GM12878 (cell line): Measurements from ENCODE around the gene RSPRY1. TPM values are rescaled to one million over a fixed set of nuclear protein-coding genes. Genes with fewer than 3 reads are reported as not detected.

Experiments used
- ATAC-seq: fragments of 200-7000 bp; cut with Tn5 transposase; 3 replicates; pipeline ENCODE4 v1.9.1; 2020; ENCODE audit warnings: mild to moderate bottlenecking, moderate library complexity
- BruUV-seq: library from RNA; stranded (reverse); fragments of 400-500 nt; replicated peaks from 2 replicates; lab custom pipeline; 2021; lab: Mats Ljungman, UMichigan
- CTCF ChIA-PET: fragments of 300-600 bp; sonication (Branson Sonifier 250); formaldehyde crosslinking; extraction: SDS; loops from one replicate; lab custom pipeline; 2021; ENCODE audit warnings: inconsistent platforms; lab: Yijun Ruan, JAX
- POLR2A ChIA-PET: fragments of 350-600 bp; formaldehyde crosslinking; extraction: SDS; loops from one replicate; lab custom pipeline; 2021; ENCODE audit warnings: inconsistent platforms; lab: Charles Lee
- RAD21 ChIA-PET: fragments of 300-600 bp; sonication (Branson Sonifier 250); formaldehyde crosslinking; loops from one replicate; lab custom pipeline; 2023; ENCODE audit warnings: antibody characterized with exemption; ENCODE audit not compliant: unreplicated experiment; lab: Charles Lee
- SMC1A ChIA-PET: fragments of 300-600 bp; sonication (Branson Sonifier 250); formaldehyde crosslinking; loops from one replicate; lab custom pipeline; 2023; ENCODE audit not compliant: unreplicated experiment, uncharacterized antibody; lab: Charles Lee
- DNase-seq: peaks from one replicate; pipeline ENCODE4 v3.0.0-alpha.2; 2011; ENCODE audit warnings: low read depth, low spot score
- FAIRE-seq: peaks from 3 replicates; lab custom pipeline; 2011; peaks lifted over from hg19 to GRCh38; lab: Jason Lieb, UNC
- H2AFZ ChIP-seq: 2 replicates; pipeline ENCODE4 v1.6.0; 2011; ENCODE audit warnings: low read depth, low read length, control low read depth; ENCODE audit not compliant: control insufficient read depth
- H3K27ac ChIP-seq: 2 replicates; pipeline ENCODE4 v1.5.1; 2011; ENCODE audit warnings: control low read depth; ENCODE audit not compliant: control insufficient read depth, insufficient read depth
- H3K27me3 ChIP-seq, 2 experiments: replicated peaks in 1 of 2; 2 replicates each; pipeline versions ENCODE4 v1.6.0 to v1.6.1; 2011; ENCODE audit warnings: low read length in 1 of 2; ENCODE audit not compliant: control insufficient read depth in 2 of 2, insufficient read depth in 2 of 2
- H3K36me3 ChIP-seq, 2 experiments: 2 replicates each; pipeline ENCODE4 v1.5.1; 2011; ENCODE audit warnings: low read length in 1 of 2; ENCODE audit not compliant: control insufficient read depth in 2 of 2, insufficient read depth in 2 of 2
- H3K4me1 ChIP-seq: 2 replicates; pipeline ENCODE4 v1.6.1; 2011; ENCODE audit warnings: mild to moderate bottlenecking, low read length, moderate library complexity, mixed read lengths; ENCODE audit not compliant: control insufficient read depth, insufficient read depth
- H3K4me2 ChIP-seq: 2 replicates; pipeline ENCODE4 v1.6.0; 2011; ENCODE audit warnings: control low read depth; ENCODE audit not compliant: control insufficient read depth, insufficient read depth
- H3K4me3 ChIP-seq: fragments of 200-600 bp; sonication (generic); 2 replicates; pipeline ENCODE4 v1.5.1; 2016
- H3K79me2 ChIP-seq: 2 replicates; pipeline ENCODE4 v1.6.0; 2011; ENCODE audit warnings: low read length; ENCODE audit not compliant: control insufficient read depth, insufficient read depth
- H3K9ac ChIP-seq: 2 replicates; pipeline ENCODE4 v1.8.0; 2011; ENCODE audit warnings: low read length, control low read depth, mixed read lengths; ENCODE audit not compliant: control insufficient read depth, insufficient read depth
- H3K9me3 ChIP-seq: replicated peaks from 3 replicates; pipeline ENCODE4 v1.5.1; 2011; ENCODE audit warnings: mild to moderate bottlenecking, low read length; ENCODE audit not compliant: control insufficient read depth, insufficient read depth
- H4K20me1 ChIP-seq: 2 replicates; pipeline ENCODE4 v1.6.0; 2011; ENCODE audit not compliant: control insufficient read depth, insufficient read depth
- ATF2 ChIP-seq: IDR thresholded peaks from 2 replicates; pipeline ENCODE4 v1.6.1; 2012; ENCODE audit warnings: low read length, inconsistent platforms
- CHD2 ChIP-seq: IDR thresholded peaks from 2 replicates; pipeline ENCODE4 v1.6.1; 2011; ENCODE audit warnings: low read depth, low read length, improper control_type of control experiment, borderline replicate concordance
- HDGF ChIP-seq: fragments of 450-650 bp; IDR thresholded peaks from 2 replicates; pipeline ENCODE4 v1.6.1; 2016; ENCODE audit warnings: antibody characterized with exemption
- KLF5 ChIP-seq: fragments of 450-650 bp; IDR thresholded peaks from 2 replicates; pipeline ENCODE4 v1.6.1; 2014; ENCODE audit warnings: mild to moderate bottlenecking; ENCODE audit not compliant: partially characterized antibody
- LARP7 ChIP-seq: fragments of 450-650 bp; IDR thresholded peaks from 2 replicates; pipeline ENCODE4 v1.6.1; 2017; ENCODE audit warnings: mild to moderate bottlenecking
- NR2F1 ChIP-seq: fragments of 450-650 bp; conservative IDR thresholded peaks from 2 replicates; pipeline ENCODE4 v1.6.1; 2017; ENCODE audit warnings: mild to moderate bottlenecking
- PAX8 ChIP-seq: fragments of 450-650 bp; IDR thresholded peaks from 2 replicates; pipeline ENCODE4 v1.6.1; 2017; ENCODE audit warnings: mild to moderate bottlenecking, moderate library complexity
- RUNX3 ChIP-seq: IDR thresholded peaks from 2 replicates; pipeline ENCODE4 v1.6.1; 2012; ENCODE audit warnings: low read length, inconsistent platforms
- ZNF622 ChIP-seq: fragments of 450-650 bp; IDR thresholded peaks from 2 replicates; pipeline ENCODE4 v1.6.1; 2017; ENCODE audit warnings: mild to moderate bottlenecking, inconsistent platforms
- WGBS: methylation state at CpG from one replicate; pipeline ENCODE4 v1.1.6; 2016; ENCODE audit warnings: low lambda C conversion rate; ENCODE audit not compliant: insufficient replicate concordance, insufficient coverage; ENCODE audit errors: missing lambda C conversion rate; 5-methylcytosine and 5-hydroxymethylcytosine counted together
- in situ Hi-C: fragments of 300-500 bp; cut with MboI; formaldehyde crosslinking; loops from 9 replicates; pipeline ENCODE4 v1.14.3; 2018; ENCODE audit warnings: mixed read lengths
- intact Hi-C: fragments of 100-400 bp; cut with micrococcal nuclease; formaldehyde crosslinking; loops from one replicate; pipeline ENCODE4 v1.14.2; 2022; ENCODE audit not compliant: unreplicated experiment
- polyA plus RNA-seq, 11 experiments: library from polyadenylated mRNA; depleted of rRNA in 4 of 11; unstranded in 6 of 11; stranded (reverse) in 5 of 11; fragments of >200 nt; fragmentation: Nextera tagmentation in 4 of 11; fragmentation: Illumina TruSeq in 1 of 11; extraction: Ambion mirVana in 4 of 11; extraction: Trizol in 1 of 11; gene quantifications; 1 replicate in 1 of 11; 2 replicates in 10 of 11; pipeline versions ENCODE4 v1.2.1 to v1.2.3, GENCODE V29; 2011 to 2016; ENCODE audit warnings: inconsistent platforms in 2 of 11, missing spikeins in 2 of 11, low read depth in 1 of 11
- total RNA-seq, 4 experiments: library from RNA; depleted of rRNA in 3 of 4; stranded (reverse); fragments of >200 nt in 3 of 4; fragmentation: Illumina TruSeq in 1 of 4; extraction: Trizol in 1 of 4; gene quantifications; 2 replicates each; pipeline versions ENCODE4 v1.2.1 to v1.2.3, GENCODE V29; 2013 to 2021
- TF ChIP-seq, protein P1 (sequence below): fragments of 450-650 bp; IDR thresholded peaks from 2 replicates; pipeline ENCODE4 v1.6.1; 2016; ENCODE audit warnings: mild to moderate bottlenecking
- TF ChIP-seq, protein P2 (sequence below): IDR thresholded peaks from 2 replicates; pipeline ENCODE4 v1.6.1; 2011; ENCODE audit warnings: borderline replicate concordance, low read depth, mild to moderate bottlenecking, moderate library complexity, mixed read lengths, low read length; ENCODE audit not compliant: insufficient read depth; ENCODE audit errors: extremely low read length

The RSPRY1 gene
- total and polyA plus RNA-seq, 10 of the 15 experiments (the other 5 are each of a cell fraction or from before 2014, with no cell fraction given), result 18.5 to 57.0 (median 41.2) TPM

DNA sequence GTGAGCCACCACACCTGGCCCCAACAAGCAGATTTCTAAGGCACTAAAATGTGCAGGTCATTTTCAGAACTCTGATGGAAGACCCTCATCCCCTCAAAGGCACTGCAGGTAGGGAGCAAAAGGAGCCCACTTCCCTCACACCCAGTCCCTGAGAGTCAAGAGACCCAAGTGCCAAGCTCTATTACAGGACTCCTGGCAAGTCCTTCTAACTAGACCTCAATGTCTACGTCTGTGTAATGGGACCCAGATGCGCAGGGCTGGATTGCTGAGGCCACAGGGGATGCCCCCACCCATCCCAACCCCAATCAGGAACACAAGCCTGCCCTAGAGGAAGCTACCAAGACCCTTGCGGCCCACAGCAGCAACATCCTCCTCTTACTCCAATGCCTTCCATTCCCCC is 95.7 kb downstream of the RSPRY1 start:
- TF ChIP-seq ZNF622 (no peak), KLF5 (no peak), PAX8 (no peak), NR2F1 (no peak), LARP7 (no peak), ATF2 (no peak), RUNX3 (no peak), HDGF (no peak), CHD2 (no peak)
- TF ChIP-seq, protein P1, sequence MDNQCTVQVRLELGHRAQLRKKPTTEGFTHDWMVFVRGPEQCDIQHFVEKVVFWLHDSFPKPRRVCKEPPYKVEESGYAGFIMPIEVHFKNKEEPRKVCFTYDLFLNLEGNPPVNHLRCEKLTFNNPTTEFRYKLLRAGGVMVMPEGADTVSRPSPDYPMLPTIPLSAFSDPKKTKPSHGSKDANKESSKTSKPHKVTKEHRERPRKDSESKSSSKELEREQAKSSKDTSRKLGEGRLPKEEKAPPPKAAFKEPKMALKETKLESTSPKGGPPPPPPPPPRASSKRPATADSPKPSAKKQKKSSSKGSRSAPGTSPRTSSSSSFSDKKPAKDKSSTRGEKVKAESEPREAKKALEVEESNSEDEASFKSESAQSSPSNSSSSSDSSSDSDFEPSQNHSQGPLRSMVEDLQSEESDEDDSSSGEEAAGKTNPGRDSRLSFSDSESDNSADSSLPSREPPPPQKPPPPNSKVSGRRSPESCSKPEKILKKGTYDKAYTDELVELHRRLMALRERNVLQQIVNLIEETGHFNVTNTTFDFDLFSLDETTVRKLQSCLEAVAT, result no peak
- TF ChIP-seq, protein P2, sequence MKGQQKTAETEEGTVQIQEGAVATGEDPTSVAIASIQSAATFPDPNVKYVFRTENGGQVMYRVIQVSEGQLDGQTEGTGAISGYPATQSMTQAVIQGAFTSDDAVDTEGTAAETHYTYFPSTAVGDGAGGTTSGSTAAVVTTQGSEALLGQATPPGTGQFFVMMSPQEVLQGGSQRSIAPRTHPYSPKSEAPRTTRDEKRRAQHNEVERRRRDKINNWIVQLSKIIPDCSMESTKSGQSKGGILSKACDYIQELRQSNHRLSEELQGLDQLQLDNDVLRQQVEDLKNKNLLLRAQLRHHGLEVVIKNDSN, result no peak
- TF ChIP-seq, all 136 proteins: peak for 0
- BruUV-seq, result no TSS peak
- no peak for DNase-seq
- H3K4me1 ChIP-seq, result peaks cover 6% of the 10 kb centered on the region
- H3K36me3 ChIP-seq, result no peaks in the 10 kb centered on the region
- intact Hi-C loops (no loop called here), in situ Hi-C loops (no loop called here)
- ChIA-PET POLR2A (interaction anchor here (0.6 to 1.2 kb wide), 2 partner anchors 13 to 37 kb away, joined by 3 to 4 read pairs; partner anchors contain the start of gene ARL2BP), CTCF (interaction anchor here (1.4 to 2.3 kb wide), 2 partner anchors 36 to 189 kb away, joined by 4 to 8 read pairs; partner anchors contain the start of genes ARL2BP and CPNE2), SMC1A (no interaction called here), RAD21 (no interaction called here)
- ATAC-seq, result no peak
- no peak for FAIRE-seq
- H3K4me3 ChIP-seq, result no peak overlapping the region
- 73% methylated on average over 3 of the region's 3 CpGs for WGBS
- no peak overlapping the region for H3K4me2 ChIP-seq
- H3K27ac ChIP-seq, result no peak overlapping the region
- H2AFZ ChIP-seq, result no peak overlapping the region
- H3K9me3 ChIP-seq, result no peaks in the 10 kb centered on the region
- peaks cover 2 to 8% of the 10 kb centered on the region in 2 experiments; a peak in 2 of 4 replicates for H3K27me3 ChIP-seq
- no peaks in the 10 kb centered on the region for H3K79me2 ChIP-seq
- H3K9ac ChIP-seq, result no peak overlapping the region
- no peaks in the 10 kb centered on the region for H4K20me1 ChIP-seq
